Right ventricle myocardium inferior (tissue), 1 donor: Measurements from ENCODE around the gene PTGFR. TPM values are rescaled to one million over a fixed set of nuclear protein-coding genes. Genes with fewer than 3 reads are reported as not detected.

Experiments used
- ATAC-seq: fragments of 200-7000 bp; cut with Tn5 transposase; one replicate; pipeline ENCODE4 v1.9.1; 2020; ENCODE audit warnings: mild to moderate bottlenecking, moderate library complexity
- DNase-seq: peaks from one replicate; pipeline ENCODE4 v3.0.0; 2021; ENCODE audit errors: missing footprints
- intact Hi-C: fragments of 100-400 bp; cut with DNase I; formaldehyde crosslinking; loops from one replicate; pipeline ENCODE4 v1.11.0; 2022
- total RNA-seq: library from RNA; stranded (reverse); fragmentation: NEBNext Ultra II Directional; extraction: Animal tissue kit (Norgen Biotek cat#: 25700); gene quantifications from one replicate; pipeline ENCODE4 v1.2.1, GENCODE V29; 2021
- donor health status: DM: no; HTN: yes; CAD: no; lungs with severe emphysema.

The PTGFR gene
- total RNA-seq, 1 donor from 2014 or later: 1.3 TPM

GRCh38 chr1:78561856-78562255, 71.1 kb downstream of the PTGFR start:
- DNase-seq (no peak), ATAC-seq (no peak)
- intact Hi-C loops: no loop called here

GRCh38 chr1:78565393-78565792, 74.6 kb downstream of the PTGFR start:
- no peak for ATAC-seq
- intact Hi-C loops: no loop called here
- DNase-seq: no peak

GRCh38 chr1:78570539-78570938, 79.8 kb downstream of the PTGFR start:
- ATAC-seq (no peak), DNase-seq (no peak)
- intact Hi-C loops: no loop called here

- intact Hi-C loops: no loop called here
- DNase-seq (no peak), ATAC-seq (peak; percentile 44)
Measured at GRCh38 chr1:78577257-78578100, 86.7 kb downstream of the PTGFR start.

GRCh38 chr1:78586572-78586971, 95.8 kb downstream of the PTGFR start:
- intact Hi-C loops: no loop called here
- ATAC-seq: no peak

GRCh38 chr1:78587211-78587610, 96.4 kb downstream of the PTGFR start:
- ATAC-seq: no peak
- intact Hi-C loops: no loop called here
- DNase-seq: no peak

More at GRCh38 chr1:78586572-78586971, 95.8 kb downstream of the PTGFR start:
- no peak for DNase-seq

Other genes starting within 250 kb of the PTGFR start
- gene IFI44L, start 129.5 kb downstream of the PTGFR start, total RNA-seq: 3.6 TPM
- gene IFI44, start 158.9 kb downstream of the PTGFR start, total RNA-seq: 10.4 TPM